Karpas-422 (cell line): ENCODE results near the gene COQ3. TPM values are rescaled to one million over a fixed set of nuclear protein-coding genes. Genes with fewer than 3 reads are reported as not detected.

ENCODE experiments used
- DNase-seq: peaks from one replicate; pipeline ENCODE4 v3.0.0-alpha.2; 2015
- H2AFZ ChIP-seq: fragments of 200-600 bp; sonication (generic); 2 replicates; pipeline ENCODE4 v1.6.1; 2014; ENCODE audit warnings: antibody characterized with exemption, low read length, mixed read lengths
- H3K27ac ChIP-seq: fragments of 200-600 bp; sonication (generic); 2 replicates; pipeline ENCODE4 v1.5.1; 2014; ENCODE audit warnings: mild to moderate bottlenecking, low read length, moderate library complexity
- H3K27me3 ChIP-seq: fragments of 200-600 bp; sonication (generic); 2 replicates; pipeline ENCODE4 v1.6.1; 2014; ENCODE audit warnings: low read length, mixed read lengths
- H3K36me3 ChIP-seq: fragments of 200-600 bp; sonication (generic); 2 replicates; pipeline ENCODE4 v1.6.1; 2014; ENCODE audit warnings: low read length, mixed read lengths; ENCODE audit not compliant: insufficient read depth
- H3K4me1 ChIP-seq: fragments of 200-600 bp; sonication (generic); 2 replicates; pipeline ENCODE4 v1.6.1; 2014; ENCODE audit warnings: mild to moderate bottlenecking, low read length, mixed read lengths
- H3K4me2 ChIP-seq: fragments of 200-600 bp; sonication (generic); 2 replicates; pipeline ENCODE4 v1.6.1; 2014; ENCODE audit warnings: low read length, low read depth, mild to moderate bottlenecking; ENCODE audit not compliant: poor library complexity, severe bottlenecking
- H3K4me3 ChIP-seq: fragments of 200-600 bp; sonication (generic); 2 replicates; pipeline ENCODE4 v1.5.1; 2014; ENCODE audit warnings: mild to moderate bottlenecking, antibody characterized with exemption, low read length, mixed read lengths
- H3K79me2 ChIP-seq: fragments of 200-600 bp; sonication (generic); 2 replicates; pipeline ENCODE4 v1.6.1; 2014; ENCODE audit warnings: mild to moderate bottlenecking, low read length, mixed read lengths
- H3K9ac ChIP-seq: fragments of 200-600 bp; sonication (generic); 2 replicates; pipeline ENCODE4 v1.6.0; 2014; ENCODE audit warnings: low read length
- H3K9me2 ChIP-seq: fragments of 200-600 bp; sonication (generic), shearing (Covaris generic); replicated peaks from 2 replicates; pipeline ENCODE4 v1.6.0; 2014; ENCODE audit warnings: mild to moderate bottlenecking, low read length, moderate library complexity; ENCODE audit not compliant: insufficient read depth
- H3K9me3 ChIP-seq: fragments of 300-700, 200-600 bp; sonication (generic); 2 replicates; pipeline ENCODE4 v1.6.1; 2014; ENCODE audit warnings: low read length, mixed read lengths
- H4K20me1 ChIP-seq: fragments of 200-600 bp; sonication (generic); 2 replicates; pipeline ENCODE4 v1.6.1; 2014; ENCODE audit warnings: mild to moderate bottlenecking, antibody characterized with exemption, low read length, low read depth; ENCODE audit not compliant: insufficient read depth
- total RNA-seq: library from RNA; depleted of rRNA; stranded (reverse); fragments of >200 nt; shearing (Covaris generic); gene quantifications from 2 replicates; pipeline ENCODE4 v1.2.3, GENCODE V29; 2014; ENCODE audit warnings: low replicate concordance

COQ3 gene
- total RNA-seq, 1 experiment from 2014 or later: 14.4 TPM

- Histone ChIP-seq H2AFZ (peak within 1 kb of the TSS; percentile 77), H4K20me1 (peaks cover 37% of the 10 kb centered on the region), H3K36me3 (peaks cover 28% of the 10 kb centered on the region), H3K27ac (peak within 1 kb of the TSS; percentile 87), H3K9ac (peak within 1 kb of the TSS; percentile 87), H3K4me2 (peak within 1 kb of the TSS; percentile 90), H3K79me2 (peaks cover 86% of the 10 kb centered on the region), H3K4me3 (peak within 1 kb of the TSS; percentile 80), H3K27me3 (no peaks in the 10 kb centered on the region), H3K4me1 (peaks cover 63% of the 10 kb centered on the region), H3K9me2 (no peaks in the 10 kb centered on the region), H3K9me3 (no peaks in the 10 kb centered on the region)
- DNase-seq: peak; percentile 98
These were observed 31.0 kb upstream of the COQ3 start, which contains the start of gene PNISR for GRCh38 chr6:99424761-99425646. Gene PNISR (minus strand): TSS chr6:99425308. CDS start chr6:99414659, 10,649 bp downstream.

DNA sequence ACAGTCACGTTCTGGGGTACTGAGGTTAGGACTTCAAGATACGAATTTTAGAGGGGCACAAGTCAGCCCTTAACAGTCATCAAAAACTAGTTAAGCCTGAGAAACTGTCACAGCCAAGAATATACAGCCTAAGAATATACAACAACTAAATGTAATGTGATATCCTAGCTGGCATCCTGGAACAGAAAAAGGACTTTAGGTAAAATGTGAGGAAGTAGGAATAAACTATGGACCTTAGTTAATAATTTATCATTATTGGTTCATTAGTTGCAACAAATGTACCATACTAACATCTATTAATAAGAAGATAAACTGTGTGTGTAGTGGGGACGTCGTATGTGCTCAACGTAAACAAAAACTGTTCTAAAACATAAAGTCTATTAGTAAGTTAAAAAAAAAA is 30.0 kb upstream of the COQ3 start:
- H3K4me1 ChIP-seq: peaks cover 68% of the 10 kb centered on the region

GRCh38 chr6:99422912-99423311 is 28.9 kb upstream of the COQ3 start:
- no peaks in the 10 kb centered on the region for H3K27me3 ChIP-seq
- no peak overlapping the region for H2AFZ ChIP-seq
- peaks cover 28% of the 10 kb centered on the region for H3K36me3 ChIP-seq
- H3K9me3 ChIP-seq: no peaks in the 10 kb centered on the region
- H4K20me1 ChIP-seq: peaks cover 37% of the 10 kb centered on the region
- DNase-seq: no peak
- no peaks in the 10 kb centered on the region for H3K9me2 ChIP-seq
- 0 out of 2 replicates have a peak overlapping the region, but pooled peaks have one; percentile 80 for H3K4me3 ChIP-seq
- peaks cover 96% of the 10 kb centered on the region for H3K79me2 ChIP-seq
- no peak overlapping the region for H3K27ac ChIP-seq
- H3K9ac ChIP-seq: no peak overlapping the region
- H3K4me1 ChIP-seq: peaks cover 67% of the 10 kb centered on the region
- H3K4me2 ChIP-seq: peak overlapping the region; percentile 90

More for the DNA sequence above, 30.0 kb upstream of the COQ3 start:
- Histone ChIP-seq H3K4me2 (peak overlapping the region; percentile 90), H4K20me1 (peaks cover 37% of the 10 kb centered on the region), H3K9ac (peak overlapping the region; percentile 87), H2AFZ (no peak overlapping the region), H3K4me3 (peak overlapping the region; percentile 80), H3K9me3 (no peaks in the 10 kb centered on the region), H3K27me3 (no peaks in the 10 kb centered on the region), H3K79me2 (peaks cover 94% of the 10 kb centered on the region), H3K27ac (peak overlapping the region; percentile 87; the same call in 1 of the 2 replicates), H3K36me3 (peaks cover 28% of the 10 kb centered on the region), H3K9me2 (no peaks in the 10 kb centered on the region)
- DNase-seq: no peak

GRCh38 chr6:99416892-99417767 is 23.1 kb upstream of the COQ3 start:
- H2AFZ ChIP-seq: no peak overlapping the region
- no peak overlapping the region for H3K4me2 ChIP-seq
- no peaks in the 10 kb centered on the region for H3K9me3 ChIP-seq
- H3K79me2 ChIP-seq: peaks cover 100% of the 10 kb centered on the region
- H3K27ac ChIP-seq: no peak overlapping the region
- H3K36me3 ChIP-seq: peaks cover 36% of the 10 kb centered on the region; the same call in 1 of the 2 replicates
- H3K27me3 ChIP-seq: no peaks in the 10 kb centered on the region
- DNase-seq: no peak
- H3K9ac ChIP-seq: no peak overlapping the region
- H3K4me3 ChIP-seq: no peak overlapping the region
- H4K20me1 ChIP-seq: peaks cover 18% of the 10 kb centered on the region
- no peaks in the 10 kb centered on the region for H3K9me2 ChIP-seq
- H3K4me1 ChIP-seq: peaks cover 39% of the 10 kb centered on the region

DNA sequence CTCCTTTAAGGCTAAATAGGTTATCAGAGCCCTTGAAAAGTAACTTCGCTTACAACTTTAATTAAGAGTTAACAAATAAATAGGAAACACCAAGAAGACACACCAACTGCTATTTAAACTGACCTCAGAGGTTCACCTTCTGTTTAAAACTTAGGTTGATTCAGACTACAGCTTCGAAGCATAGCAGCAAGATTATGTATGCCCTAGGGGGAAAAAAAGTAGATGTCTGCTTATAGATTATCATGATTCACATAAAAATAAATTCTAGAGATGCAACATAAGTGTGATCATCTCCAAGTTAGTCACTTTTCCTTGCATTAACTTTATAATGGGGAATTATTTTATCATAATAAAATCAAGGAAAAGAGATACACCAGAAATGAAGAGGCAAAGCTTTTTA is 22.2 kb upstream of the COQ3 start:
- peaks cover 30% of the 10 kb centered on the region for H3K4me1 ChIP-seq
- no peak overlapping the region for H3K9ac ChIP-seq
- H4K20me1 ChIP-seq: peaks cover 9% of the 10 kb centered on the region; the same call in 1 of the 2 replicates

DNA sequence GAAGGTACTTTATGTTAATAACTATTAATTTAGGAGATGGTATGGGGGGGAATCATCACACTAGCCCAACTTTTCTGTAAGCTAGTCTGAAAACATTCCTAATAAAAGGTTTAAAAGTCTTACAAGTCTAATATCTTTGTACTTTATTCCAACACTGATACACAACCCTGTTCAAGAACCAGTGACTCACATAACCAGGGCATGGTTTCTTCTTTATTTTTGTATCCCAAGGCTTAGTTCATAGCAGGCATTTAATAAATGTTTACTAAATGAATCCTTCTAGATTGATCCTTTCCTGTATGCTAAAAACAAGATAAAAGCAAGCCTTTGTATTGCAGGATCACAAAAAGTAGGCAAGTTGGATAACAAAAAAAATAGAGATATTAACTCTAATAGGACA is 21.5 kb upstream of the COQ3 start:
- Histone ChIP-seq H3K4me3 (no peak overlapping the region), H3K9ac (no peak overlapping the region), H3K27me3 (no peaks in the 10 kb centered on the region), H3K36me3 (peaks cover 39% of the 10 kb centered on the region), H3K79me2 (peaks cover 100% of the 10 kb centered on the region), H3K4me1 (peaks cover 24% of the 10 kb centered on the region), H4K20me1 (peaks cover 6% of the 10 kb centered on the region; the same call in 1 of the 2 replicates), H3K27ac (no peak overlapping the region), H3K9me3 (no peaks in the 10 kb centered on the region), H3K9me2 (no peaks in the 10 kb centered on the region), H3K4me2 (no peak overlapping the region), H2AFZ (no peak overlapping the region)
- DNase-seq: no peak

More for the DNA sequence above, 22.2 kb upstream of the COQ3 start:
- no peaks in the 10 kb centered on the region for H3K9me3 ChIP-seq
- no peak overlapping the region for H3K4me3 ChIP-seq
- H3K4me2 ChIP-seq: no peak overlapping the region
- no peak overlapping the region for H3K27ac ChIP-seq
- no peak for DNase-seq
- H3K79me2 ChIP-seq: peaks cover 100% of the 10 kb centered on the region
- no peaks in the 10 kb centered on the region for H3K27me3 ChIP-seq
- no peak overlapping the region for H2AFZ ChIP-seq
- H3K36me3 ChIP-seq: peaks cover 34% of the 10 kb centered on the region; the same call in 1 of the 2 replicates
- H3K9me2 ChIP-seq: no peaks in the 10 kb centered on the region

DNA sequence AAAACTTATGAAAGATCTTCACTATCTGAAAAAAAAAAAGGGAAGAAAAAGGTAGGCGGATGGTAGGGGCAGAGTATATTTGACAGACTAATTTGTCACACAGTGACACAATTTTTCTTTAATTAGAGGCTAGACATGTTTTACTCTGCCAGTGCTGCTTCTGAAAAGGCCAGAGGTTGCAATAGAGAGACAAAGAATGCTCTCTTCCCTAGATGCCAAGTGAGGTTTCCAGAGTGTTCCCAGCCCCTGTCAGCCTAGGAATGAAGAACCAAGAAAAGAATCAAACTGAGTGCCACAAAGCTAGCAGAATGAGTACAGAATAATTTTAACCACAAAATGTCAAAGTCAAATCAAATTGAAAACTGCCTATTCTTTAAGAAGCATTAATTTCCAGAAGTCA is 18.1 kb upstream of the COQ3 start:
- Histone ChIP-seq H3K4me3 (no peak overlapping the region), H3K9me2 (no peaks in the 10 kb centered on the region), H3K27me3 (no peaks in the 10 kb centered on the region), H3K4me2 (no peak overlapping the region), H3K36me3 (peaks cover 68% of the 10 kb centered on the region), H3K4me1 (peaks cover 6% of the 10 kb centered on the region), H4K20me1 (peaks cover 6% of the 10 kb centered on the region; the same call in 1 of the 2 replicates), H3K9ac (no peak overlapping the region), H3K9me3 (no peaks in the 10 kb centered on the region), H3K27ac (no peak overlapping the region), H2AFZ (no peak overlapping the region), H3K79me2 (peaks cover 93% of the 10 kb centered on the region)
- DNase-seq: no peak
